WTC11 (cell line): ENCODE data around the gene COLEC12.

ENCODE experiments used
- ATF1 ChIP-seq: sonication (generic); formaldehyde crosslinking; IDR thresholded peaks from 2 replicates; pipeline ENCODE4 v1.8.1; 2023; ENCODE audit warnings: mild to moderate bottlenecking, moderate library complexity, missing genetic modification reagents
- ATF2 ChIP-seq: sonication (generic); formaldehyde crosslinking; IDR thresholded peaks from 2 replicates; pipeline ENCODE4 v1.8.1; 2022; ENCODE audit warnings: low read depth, missing genetic modification reagents, borderline replicate concordance
- CREM ChIP-seq: sonication (generic); formaldehyde crosslinking; IDR thresholded peaks from 2 replicates; pipeline ENCODE4 v1.8.1; 2022; ENCODE audit warnings: mild to moderate bottlenecking, missing genetic modification reagents, moderate library complexity
- CTCF ChIP-seq: fragments of 200-600 bp; IDR thresholded peaks from 2 replicates; pipeline ENCODE4 v1.8.0; 2022; ENCODE audit warnings: antibody characterized with exemption
- EMX1 ChIP-seq: fragments of 250-450 bp; sonication (Bioruptor Pico); IDR thresholded peaks from 2 replicates; pipeline ENCODE4 v1.8.0; 2021; ENCODE audit warnings: mild to moderate bottlenecking
- FOXJ3 ChIP-seq: sonication (generic); formaldehyde crosslinking; IDR thresholded peaks from 2 replicates; pipeline ENCODE4 v1.9.0; 2021; ENCODE audit warnings: missing genetic modification reagents, mild to moderate bottlenecking, borderline replicate concordance
- HMGXB4 ChIP-seq: sonication (generic); formaldehyde crosslinking; IDR thresholded peaks from 2 replicates; pipeline ENCODE4 v1.8.1; 2023; ENCODE audit warnings: mild to moderate bottlenecking, moderate library complexity, missing genetic modification reagents
- NFATC4 ChIP-seq: fragments of 250-450 bp; sonication (Bioruptor Pico); IDR thresholded peaks from 2 replicates; pipeline ENCODE4 v1.9.0; 2021; ENCODE audit warnings: mild to moderate bottlenecking
- NFE2L1 ChIP-seq: sonication (generic); formaldehyde crosslinking; IDR thresholded peaks from 2 replicates; pipeline ENCODE4 v1.8.1; 2023; ENCODE audit warnings: missing genetic modification reagents
- NR1H2 ChIP-seq: sonication (generic); formaldehyde crosslinking; IDR thresholded peaks from 2 replicates; pipeline ENCODE4 v1.9.0; 2021; ENCODE audit warnings: mild to moderate bottlenecking, moderate library complexity, missing genetic modification reagents
- NR2C2 ChIP-seq: sonication (generic); formaldehyde crosslinking; IDR thresholded peaks from 2 replicates; pipeline ENCODE4 v1.8.0; 2022; ENCODE audit warnings: mild to moderate bottlenecking, missing genetic modification reagents
- STAT6 ChIP-seq: sonication (generic); formaldehyde crosslinking; conservative IDR thresholded peaks from 2 replicates; pipeline ENCODE4 v1.8.1; 2023; ENCODE audit warnings: mild to moderate bottlenecking, low read depth, missing genetic modification reagents, moderate library complexity
- TCF7 ChIP-seq: sonication (generic); formaldehyde crosslinking; IDR thresholded peaks from 2 replicates; pipeline ENCODE4 v1.8.0; 2022; ENCODE audit warnings: mild to moderate bottlenecking, low read depth, missing genetic modification reagents, moderate library complexity
- ZNF423 ChIP-seq: fragments of 250-450 bp; sonication (Bioruptor Pico); IDR thresholded peaks from 2 replicates; pipeline ENCODE4 v2.1.2; 2022; ENCODE audit warnings: mild to moderate bottlenecking, moderate library complexity

- TF ChIP-seq CTCF (no peak), STAT6 (no peak), HMGXB4 (CRISPR knock-in tag) (no peak), TCF7 (CRISPR knock-in tag) (no peak), ZNF423 (CRISPR knock-in tag) (no peak), NFATC4 (CRISPR knock-in tag) (no peak), CREM (CRISPR knock-in tag) (no peak), ATF2 (no peak), ATF1 (CRISPR knock-in tag) (no peak), NR1H2 (CRISPR knock-in tag) (no peak), NR2C2 (CRISPR knock-in tag) (no peak), EMX1 (no peak), NFE2L1 (CRISPR knock-in tag) (no peak), FOXJ3 (CRISPR knock-in tag) (no peak)
These were observed 26.2 kb upstream of the COLEC12 start for GRCh38 chr18:526681-527080.
